GM12873 (cell line): ENCODE measurements around the gene FOXD1.

Experiments
- TF ChIP-seq, protein P1 (sequence below): IDR thresholded peaks from 2 replicates; pipeline ENCODE4 v1.5.1; 2012; ENCODE audit warnings: low read depth, mild to moderate bottlenecking, moderate library complexity, low read length, control low read depth; ENCODE audit not compliant: insufficient read depth; ENCODE audit errors: missing control alignments

Gene FOXD1

GRCh38 chr5:73448463-73449136, at the start of gene FOXD1:
Gene FOXD1 (minus strand): TSS chr5:73448777. CDS start chr5:73448362, 415 bp downstream.
- TF ChIP-seq, protein P1, sequence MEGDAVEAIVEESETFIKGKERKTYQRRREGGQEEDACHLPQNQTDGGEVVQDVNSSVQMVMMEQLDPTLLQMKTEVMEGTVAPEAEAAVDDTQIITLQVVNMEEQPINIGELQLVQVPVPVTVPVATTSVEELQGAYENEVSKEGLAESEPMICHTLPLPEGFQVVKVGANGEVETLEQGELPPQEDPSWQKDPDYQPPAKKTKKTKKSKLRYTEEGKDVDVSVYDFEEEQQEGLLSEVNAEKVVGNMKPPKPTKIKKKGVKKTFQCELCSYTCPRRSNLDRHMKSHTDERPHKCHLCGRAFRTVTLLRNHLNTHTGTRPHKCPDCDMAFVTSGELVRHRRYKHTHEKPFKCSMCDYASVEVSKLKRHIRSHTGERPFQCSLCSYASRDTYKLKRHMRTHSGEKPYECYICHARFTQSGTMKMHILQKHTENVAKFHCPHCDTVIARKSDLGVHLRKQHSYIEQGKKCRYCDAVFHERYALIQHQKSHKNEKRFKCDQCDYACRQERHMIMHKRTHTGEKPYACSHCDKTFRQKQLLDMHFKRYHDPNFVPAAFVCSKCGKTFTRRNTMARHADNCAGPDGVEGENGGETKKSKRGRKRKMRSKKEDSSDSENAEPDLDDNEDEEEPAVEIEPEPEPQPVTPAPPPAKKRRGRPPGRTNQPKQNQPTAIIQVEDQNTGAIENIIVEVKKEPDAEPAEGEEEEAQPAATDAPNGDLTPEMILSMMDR, result no peak

- TF ChIP-seq, protein P1, result no peak
Observed at GRCh38 chr5:73497497-73498056, 49.0 kb upstream of the FOXD1 start.

DNA sequence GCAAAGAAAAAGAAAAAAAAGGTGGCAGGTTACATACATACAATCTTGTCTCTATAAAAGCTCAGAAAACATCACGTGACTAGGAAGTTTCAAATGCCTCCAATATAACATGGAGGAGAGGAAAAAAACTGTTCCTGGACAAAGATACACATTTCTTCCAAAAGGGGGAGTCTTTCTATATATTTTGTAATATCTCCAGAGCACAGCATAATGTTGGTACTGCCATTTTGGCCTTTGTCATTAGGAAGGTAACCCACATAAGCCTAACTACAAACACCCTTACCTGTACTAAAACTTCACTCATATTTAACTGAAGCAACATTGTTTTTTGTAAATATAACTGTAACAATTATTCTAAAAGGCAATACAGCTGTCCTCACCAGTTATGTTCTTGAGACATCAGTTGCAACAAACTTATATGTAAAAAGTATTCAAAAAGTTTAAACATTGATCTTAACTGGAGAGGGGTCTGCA, 48.4 kb upstream of the FOXD1 start:
- TF ChIP-seq, protein P1, result peak; percentile 36

DNA sequence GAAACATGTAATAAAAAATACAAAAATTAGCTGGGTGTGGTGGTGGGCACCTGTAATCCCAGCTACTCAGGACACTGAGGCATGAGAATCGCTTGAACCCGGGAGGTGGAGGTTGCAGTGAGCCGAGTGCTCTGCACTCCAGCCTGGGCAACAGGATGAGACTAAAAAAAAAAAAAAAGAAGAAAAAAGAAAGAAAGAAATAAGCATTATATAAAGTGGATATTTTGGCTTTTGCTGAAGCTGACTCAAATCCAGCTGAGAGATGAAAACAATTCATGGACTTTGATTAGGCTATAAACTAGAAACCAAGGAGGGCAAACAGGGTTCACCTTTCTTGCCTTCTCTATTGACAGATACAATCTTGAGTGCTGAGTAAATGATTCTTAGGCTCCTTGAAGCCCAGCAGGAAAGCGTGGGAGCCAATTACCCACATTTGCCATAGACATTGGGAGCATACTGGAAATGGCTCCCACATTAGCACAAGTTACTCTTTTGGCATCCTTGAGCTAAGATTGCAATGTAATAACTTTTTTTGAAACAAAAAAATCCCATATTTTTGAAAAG, 47.3 kb upstream of the FOXD1 start:
- TF ChIP-seq, protein P1, result no peak

- TF ChIP-seq, protein P1, result no peak
Observed at GRCh38 chr5:73494721-73495120, 46.1 kb upstream of the FOXD1 start.

GRCh38 chr5:73493421-73493820, 44.8 kb upstream of the FOXD1 start:
- TF ChIP-seq, protein P1, result no peak

DNA sequence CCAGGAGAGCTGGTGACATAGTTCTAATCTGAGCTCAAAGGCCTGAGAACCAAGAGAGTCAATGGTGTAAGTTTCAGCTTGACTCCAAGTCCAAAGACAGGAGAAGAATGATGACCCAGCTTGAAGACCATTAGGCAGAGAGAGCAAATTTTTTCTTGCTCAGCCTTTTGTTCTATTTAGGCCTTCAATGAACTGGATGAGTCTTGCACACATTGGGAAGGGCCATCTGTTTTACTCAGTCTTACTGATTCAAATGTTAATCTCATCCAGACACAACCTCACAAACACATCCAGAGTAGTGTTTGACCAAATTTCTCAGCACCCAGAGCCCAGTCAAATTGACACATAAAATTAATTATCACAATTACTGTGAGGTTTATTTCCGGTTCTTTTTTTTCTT, 42.6 kb upstream of the FOXD1 start:
- TF ChIP-seq, protein P1, result no peak
